IPS-NIHi7 (cell line): ENCODE measurements around the gene CD52.

Experiments
- DNase-seq: peaks from one replicate; pipeline ENCODE4 v3.0.0; 2012; ENCODE audit warnings: mixed read lengths; ENCODE audit errors: extremely low spot score

CD52 gene

GRCh38 chr1:26356106-26356505, 38.3 kb downstream of the CD52 start:
- no peak for DNase-seq

- DNase-seq, result no peak
These were observed 39.4 kb downstream of the CD52 start for GRCh38 chr1:26357121-26357602.

- DNase-seq, result no peak
These were observed 40.9 kb downstream of the CD52 start for GRCh38 chr1:26358411-26359384.

GRCh38 chr1:26359981-26360806, 42.4 kb downstream of the CD52 start:
- DNase-seq, result peak; percentile 84

GRCh38 chr1:26360807-26361604, 43.2 kb downstream of the CD52 start:
- DNase-seq, result no peak

GRCh38 chr1:26361605-26362122, 43.9 kb downstream of the CD52 start:
- DNase-seq, result no peak

GRCh38 chr1:26362331-26362730, 44.6 kb downstream of the CD52 start:
- no peak for DNase-seq

- peak; percentile 92 for DNase-seq
These were observed 46.0 kb downstream of the CD52 start for GRCh38 chr1:26363549-26364448.

- no peak for DNase-seq
These were observed 47.2 kb downstream of the CD52 start for GRCh38 chr1:26364956-26365355.

- no peak for DNase-seq
These were observed 49.7 kb downstream of the CD52 start for GRCh38 chr1:26367441-26367840.

GRCh38 chr1:26368006-26368405, 50.2 kb downstream of the CD52 start:
- no peak for DNase-seq

- DNase-seq, result no peak
These were observed 50.7 kb downstream of the CD52 start for GRCh38 chr1:26368486-26368885.
